ENCODE measurements around the gene EYS. TPM values are rescaled to one million over a fixed set of nuclear protein-coding genes. Genes with fewer than 3 reads are reported as not detected.

Gene EYS
- total RNA-seq, 4 donors from 2014 or later: under 0.01 TPM; not detected in 3

GRCh38 chr6:64803470-64804166 lies 903.4 kb downstream of the EYS start:
- no peaks in the 10 kb centered on the region for H3K9me3 ChIP-seq
- 98% methylated on average over 6 of the region's 9 CpGs for WGBS
- no peak overlapping the region for H3K4me3 ChIP-seq
- no peaks in the 10 kb centered on the region for H3K4me1 ChIP-seq
- no peaks in the 10 kb centered on the region for H3K36me3 ChIP-seq
- H3K27ac ChIP-seq (replicated peaks in 1 of 4): no peak overlapping the region
- no peaks in the 10 kb centered on the region for H3K27me3 ChIP-seq
- no peak for TF ChIP-seq EP300 (IDR thresholded peaks at IDR 0.05)
- TF ChIP-seq POLR2AphosphoS5 (IDR thresholded peaks at IDR 0.05): no peak
- TF ChIP-seq, protein P1, sequence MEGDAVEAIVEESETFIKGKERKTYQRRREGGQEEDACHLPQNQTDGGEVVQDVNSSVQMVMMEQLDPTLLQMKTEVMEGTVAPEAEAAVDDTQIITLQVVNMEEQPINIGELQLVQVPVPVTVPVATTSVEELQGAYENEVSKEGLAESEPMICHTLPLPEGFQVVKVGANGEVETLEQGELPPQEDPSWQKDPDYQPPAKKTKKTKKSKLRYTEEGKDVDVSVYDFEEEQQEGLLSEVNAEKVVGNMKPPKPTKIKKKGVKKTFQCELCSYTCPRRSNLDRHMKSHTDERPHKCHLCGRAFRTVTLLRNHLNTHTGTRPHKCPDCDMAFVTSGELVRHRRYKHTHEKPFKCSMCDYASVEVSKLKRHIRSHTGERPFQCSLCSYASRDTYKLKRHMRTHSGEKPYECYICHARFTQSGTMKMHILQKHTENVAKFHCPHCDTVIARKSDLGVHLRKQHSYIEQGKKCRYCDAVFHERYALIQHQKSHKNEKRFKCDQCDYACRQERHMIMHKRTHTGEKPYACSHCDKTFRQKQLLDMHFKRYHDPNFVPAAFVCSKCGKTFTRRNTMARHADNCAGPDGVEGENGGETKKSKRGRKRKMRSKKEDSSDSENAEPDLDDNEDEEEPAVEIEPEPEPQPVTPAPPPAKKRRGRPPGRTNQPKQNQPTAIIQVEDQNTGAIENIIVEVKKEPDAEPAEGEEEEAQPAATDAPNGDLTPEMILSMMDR (IDR thresholded peaks at IDR 0.05): no peak
- no peak for TF ChIP-seq POLR2A (IDR thresholded peaks at IDR 0.05; ENCODE audit: low read depth)
- intact Hi-C loops (cut with DNase I): no loop called here
- no peak for DNase-seq (ENCODE audit: extremely low spot score)

DNA sequence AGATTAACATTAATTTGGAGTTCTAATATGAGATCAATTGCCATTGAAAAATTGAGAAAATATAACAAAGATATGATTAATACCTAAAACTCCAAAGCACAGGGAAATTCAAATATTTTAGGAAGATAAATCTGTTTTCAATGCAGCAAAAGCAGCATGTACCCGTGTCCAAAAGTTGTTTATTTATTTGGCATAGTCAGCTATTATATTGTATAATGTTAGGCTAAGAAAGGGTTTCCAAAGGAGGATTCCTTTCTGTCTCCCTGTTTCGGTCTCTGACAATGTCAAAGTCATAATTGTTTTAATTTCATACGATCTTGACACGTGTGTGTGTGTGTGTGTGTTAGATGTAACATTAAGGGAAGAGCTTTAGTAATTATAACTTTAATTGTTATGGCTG lies 914.5 kb downstream of the EYS start:
- Histone ChIP-seq H3K4me1 (no peaks in the 10 kb centered on the region), H3K4me3 (no peak overlapping the region), H3K27me3 (no peaks in the 10 kb centered on the region), H3K36me3 (no peaks in the 10 kb centered on the region), H3K9me3 (no peaks in the 10 kb centered on the region), H3K27ac (replicated peaks in 1 of 4) (no peak overlapping the region)
- intact Hi-C loops (cut with DNase I): no loop called here
- DNase-seq (ENCODE audit: extremely low spot score): no peak
- WGBS: 57% methylated on average over 4 of the region's 4 CpGs
- no peak for TF ChIP-seq POLR2AphosphoS5 (IDR thresholded peaks at IDR 0.05)
- no peak for TF ChIP-seq POLR2A (IDR thresholded peaks at IDR 0.05; ENCODE audit: low read depth)

DNA sequence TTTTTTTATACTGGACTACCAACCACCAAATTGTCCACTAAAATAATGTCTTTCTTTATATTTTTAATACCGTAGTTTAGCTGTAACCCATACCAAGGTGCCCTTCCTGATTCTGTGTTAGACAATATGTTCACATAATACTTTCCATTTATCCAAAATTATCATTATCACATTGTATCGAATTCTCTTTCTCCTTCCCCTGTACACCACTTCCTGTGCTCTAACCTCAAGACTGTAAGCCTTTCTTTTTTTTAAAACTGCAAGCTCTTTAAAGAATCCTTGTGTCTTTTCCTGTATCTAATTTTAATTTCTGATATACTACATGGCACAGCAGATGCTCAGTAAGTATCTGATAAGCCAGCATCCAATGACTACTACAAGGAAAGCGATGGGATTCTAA lies 917.5 kb downstream of the EYS start:
- intact Hi-C loops (cut with DNase I): no loop called here
- H3K27ac ChIP-seq (replicated peaks in 1 of 4): no peak overlapping the region
- no peak overlapping the region for H3K4me3 ChIP-seq
- H3K36me3 ChIP-seq: no peaks in the 10 kb centered on the region
- no peaks in the 10 kb centered on the region for H3K27me3 ChIP-seq
- no peak for DNase-seq (ENCODE audit: extremely low spot score)
- no peaks in the 10 kb centered on the region for H3K4me1 ChIP-seq
- H3K9me3 ChIP-seq: no peaks in the 10 kb centered on the region
- no peak for TF ChIP-seq EP300 (IDR thresholded peaks at IDR 0.05)
- TF ChIP-seq, protein P1 (IDR thresholded peaks at IDR 0.05): no peak
- TF ChIP-seq POLR2A (IDR thresholded peaks at IDR 0.05; ENCODE audit: low read depth): no peak
- no peak for TF ChIP-seq POLR2AphosphoS5 (IDR thresholded peaks at IDR 0.05)
- 75% methylated on average over 3 of the region's 3 CpGs for WGBS

GRCh38 chr6:64786736-64787135 lies 920.3 kb downstream of the EYS start:
- TF ChIP-seq POLR2AphosphoS5 (IDR thresholded peaks at IDR 0.05) (no peak), POLR2A (IDR thresholded peaks at IDR 0.05; ENCODE audit: low read depth) (no peak), EP300 (IDR thresholded peaks at IDR 0.05) (no peak)
- TF ChIP-seq, protein P1 (IDR thresholded peaks at IDR 0.05): no peak
- no peaks in the 10 kb centered on the region for H3K36me3 ChIP-seq
- H3K9me3 ChIP-seq: no peaks in the 10 kb centered on the region
- no peaks in the 10 kb centered on the region for H3K4me1 ChIP-seq
- H3K27me3 ChIP-seq: no peaks in the 10 kb centered on the region
- H3K27ac ChIP-seq (replicated peaks in 1 of 4): no peak overlapping the region
- DNase-seq (ENCODE audit: extremely low spot score): no peak
- no peak overlapping the region for H3K4me3 ChIP-seq
- intact Hi-C loops (cut with DNase I): no loop called here
- WGBS: 73% methylated on average over 2 of the region's 2 CpGs

GRCh38 chr6:64782877-64783276 lies 924.1 kb downstream of the EYS start:
- no peak overlapping the region for H3K4me3 ChIP-seq

More at GRCh38 chr6:64782877-64783276, 924.1 kb downstream of the EYS start:
- 93% methylated on average over 3 of the region's 3 CpGs for WGBS
- Histone ChIP-seq H3K27me3 (no peaks in the 10 kb centered on the region), H3K4me1 (peaks cover 0 to 5% (median 0%) of the 10 kb centered on the region in 4 donors), H3K9me3 (peaks cover 0 to 8% (median 0%) of the 10 kb centered on the region in 4 donors), H3K36me3 (no peaks in the 10 kb centered on the region), H3K27ac (replicated peaks in 1 of 4) (no peak overlapping the region)
- TF ChIP-seq POLR2AphosphoS5 (IDR thresholded peaks at IDR 0.05) (no peak), EP300 (IDR thresholded peaks at IDR 0.05) (no peak), POLR2A (IDR thresholded peaks at IDR 0.05; ENCODE audit: low read depth) (no peak)
- TF ChIP-seq, protein P1 (IDR thresholded peaks at IDR 0.05): no peak
- no peak for DNase-seq (ENCODE audit: extremely low spot score)
- intact Hi-C loops (cut with DNase I): no loop called here
